Dermis blood vessel endothelial cell (primary cell): ENCODE measurements around the gene HCCS. TPM values are rescaled to one million over a fixed set of nuclear protein-coding genes. Genes with fewer than 3 reads are reported as not detected.
A peak's percentile ranks its signal among the peaks of the same experiment; 100 is the strongest.
"Not testable (repeated sequence)": the region's sequence is repeated elsewhere in the genome, so short reads cannot be mapped to it uniquely, and the experiment has no call there.

Source experiments
- DNase-seq: peaks from one replicate; pipeline ENCODE4 v3.0.0; 2010
- total RNA-seq: library from RNA; depleted of rRNA; stranded (reverse); fragments of >200 nt; gene quantifications from 2 replicates; pipeline ENCODE4 v1.2.3, GENCODE V29; 2014

The HCCS gene
- total RNA-seq = 17.2 and 21.9 TPM in 2 replicates

- peak; percentile 85 for DNase-seq
Measured at GRCh38 chrX:11111037-11111851, at the start of gene HCCS. Gene HCCS, plus strand, starts transcription at chrX:11111332. Its CDS starts 729 bp downstream, at chrX:11112061.

- no peak for DNase-seq
Measured at GRCh38 chrX:11064276-11064675, 46.9 kb upstream of the HCCS start.

GRCh38 chrX:11064851-11065600 is 46.1 kb upstream of the HCCS start:
- no peak for DNase-seq

- DNase-seq = no peak
Measured at GRCh38 chrX:11066812-11067211, 44.3 kb upstream of the HCCS start.

- no peak for DNase-seq
Measured at GRCh38 chrX:11073381-11073780, 37.8 kb upstream of the HCCS start.

GRCh38 chrX:11080741-11081305 is 30.3 kb upstream of the HCCS start:
- no peak for DNase-seq

GRCh38 chrX:11081511-11081910 is 29.6 kb upstream of the HCCS start:
- DNase-seq = no peak

- no peak for DNase-seq
Measured at GRCh38 chrX:11085305-11085704, 25.8 kb upstream of the HCCS start.

- DNase-seq = no peak
Measured at GRCh38 chrX:11089802-11090201, 21.3 kb upstream of the HCCS start.

- DNase-seq = no peak
Measured at GRCh38 chrX:11097933-11098332, 13.2 kb upstream of the HCCS start.

- no peak for DNase-seq
Measured at GRCh38 chrX:11099465-11099864, 11.7 kb upstream of the HCCS start.

- DNase-seq = peak; percentile 70
Measured at GRCh38 chrX:11100281-11101035, 10.7 kb upstream of the HCCS start.

- no peak for DNase-seq
Measured at GRCh38 chrX:11103006-11103405, 8.1 kb upstream of the HCCS start.

GRCh38 chrX:11103751-11104150 is 7.4 kb upstream of the HCCS start:
- no peak for DNase-seq

- DNase-seq = no peak
Measured at GRCh38 chrX:11105080-11105479, 6.1 kb upstream of the HCCS start.

- DNase-seq = no peak
Measured at GRCh38 chrX:11108253-11108941, 2.7 kb upstream of the HCCS start.

- DNase-seq = no peak
Measured at GRCh38 chrX:11109968-11110367, 1.2 kb upstream of the HCCS start.

GRCh38 chrX:11111947-11112346 is 815 bp downstream of the HCCS start:
- no peak for DNase-seq

GRCh38 chrX:11113731-11114130 is 2.6 kb downstream of the HCCS start:
- peak; percentile 44 for DNase-seq

GRCh38 chrX:11117745-11118144 is 6.6 kb downstream of the HCCS start:
- DNase-seq = no peak

- DNase-seq = no peak
Measured at GRCh38 chrX:11119313-11119943, 8.3 kb downstream of the HCCS start.

GRCh38 chrX:11123087-11123486 is 12.0 kb downstream of the HCCS start:
- DNase-seq = not testable (repeated sequence)
